ENCODE data around the gene PTPRT.

The PTPRT gene

GRCh38 chr20:42432496-42433334 is 757.0 kb downstream of the PTPRT start:
- FAIRE-seq = no peak

GRCh38 chr20:42430598-42430997 is 759.1 kb downstream of the PTPRT start:
- FAIRE-seq = no peak

- FAIRE-seq = no peak
Observed at GRCh38 chr20:42429761-42430458, 759.8 kb downstream of the PTPRT start.

GRCh38 chr20:42419814-42420532 is 769.7 kb downstream of the PTPRT start:
- no peak for FAIRE-seq

GRCh38 chr20:42406826-42407225 is 782.9 kb downstream of the PTPRT start:
- FAIRE-seq = no peak

- no peak for FAIRE-seq
Observed at GRCh38 chr20:42402455-42402854, 787.3 kb downstream of the PTPRT start.

GRCh38 chr20:42401613-42402012 is 788.1 kb downstream of the PTPRT start:
- no peak for FAIRE-seq

GRCh38 chr20:42399802-42400201 is 789.9 kb downstream of the PTPRT start:
- no peak for FAIRE-seq

GRCh38 chr20:42392442-42392841 is 797.3 kb downstream of the PTPRT start:
- no peak for FAIRE-seq

GRCh38 chr20:42391807-42392206 is 797.9 kb downstream of the PTPRT start:
- no peak for FAIRE-seq

- no peak for FAIRE-seq
Observed at GRCh38 chr20:42380287-42380686, 809.4 kb downstream of the PTPRT start.

- no peak for FAIRE-seq
Observed at GRCh38 chr20:42379385-42379784, 810.3 kb downstream of the PTPRT start.

- no peak for FAIRE-seq
Observed at GRCh38 chr20:42378826-42379225, 810.9 kb downstream of the PTPRT start.

GRCh38 chr20:42376131-42376530 is 813.6 kb downstream of the PTPRT start:
- no peak for FAIRE-seq

GRCh38 chr20:42373049-42373448 is 816.7 kb downstream of the PTPRT start:
- FAIRE-seq = no peak

- no peak for FAIRE-seq
Observed at GRCh38 chr20:42370075-42370474, 819.6 kb downstream of the PTPRT start.

- FAIRE-seq = no peak
Observed at GRCh38 chr20:42368910-42369309, 820.8 kb downstream of the PTPRT start.

GRCh38 chr20:42366626-42367025 is 823.1 kb downstream of the PTPRT start:
- no peak for FAIRE-seq

GRCh38 chr20:42364446-42364845 is 825.3 kb downstream of the PTPRT start:
- FAIRE-seq = no peak

GRCh38 chr20:42361402-42361970 is 828.2 kb downstream of the PTPRT start:
- FAIRE-seq = no peak

GRCh38 chr20:42360621-42361020 is 829.1 kb downstream of the PTPRT start:
- FAIRE-seq = no peak

GRCh38 chr20:42359617-42360016 is 830.1 kb downstream of the PTPRT start:
- FAIRE-seq = no peak

GRCh38 chr20:42352096-42352495 is 837.6 kb downstream of the PTPRT start:
- FAIRE-seq = no peak

Measured in TTC549 (cell line).